Activated naive CD8-positive, alpha-beta T cell treated with anti-CD3 and anti-CD28 coated beads for 36 hours (primary cell): ENCODE results near the gene C1QL4. TPM values are rescaled to one million over a fixed set of nuclear protein-coding genes. Genes with fewer than 3 reads are reported as not detected.
"Not testable (repeated sequence)": the region's sequence is repeated elsewhere in the genome, so short reads cannot be mapped to it uniquely, and the experiment has no call there.

Source experiments
- DNase-seq: peaks from one replicate; pipeline ENCODE4 v3.0.0; 2021
- H3K27ac Mint-ChIP-seq: one replicate; pipeline ENCODE4 v1.8.0; 2022; ENCODE audit warnings: mild to moderate bottlenecking, moderate library complexity, mixed read lengths
- H3K27me3 Mint-ChIP-seq: one replicate; pipeline ENCODE4 v1.8.0; 2022; ENCODE audit warnings: mild to moderate bottlenecking, mixed read lengths
- H3K36me3 Mint-ChIP-seq: one replicate; pipeline ENCODE4 v1.8.0; 2021; ENCODE audit warnings: mild to moderate bottlenecking, mixed read lengths
- H3K4me1 Mint-ChIP-seq: one replicate; pipeline ENCODE4 v1.8.0; 2021; ENCODE audit warnings: mixed read lengths
- H3K4me3 Mint-ChIP-seq: one replicate; pipeline ENCODE4 v1.8.0; 2022; ENCODE audit warnings: mild to moderate bottlenecking, moderate library complexity, mixed read lengths
- H3K9me3 Mint-ChIP-seq: one replicate; pipeline ENCODE4 v1.8.0; 2022; ENCODE audit warnings: mixed read lengths
- total RNA-seq, 2 experiments: library from RNA; stranded (reverse); gene quantifications; one replicate each; pipeline ENCODE4 v1.2.3, GENCODE V29; 2021

Gene C1QL4
- total RNA-seq, 2 experiments from 2014 or later: not detected

DNA sequence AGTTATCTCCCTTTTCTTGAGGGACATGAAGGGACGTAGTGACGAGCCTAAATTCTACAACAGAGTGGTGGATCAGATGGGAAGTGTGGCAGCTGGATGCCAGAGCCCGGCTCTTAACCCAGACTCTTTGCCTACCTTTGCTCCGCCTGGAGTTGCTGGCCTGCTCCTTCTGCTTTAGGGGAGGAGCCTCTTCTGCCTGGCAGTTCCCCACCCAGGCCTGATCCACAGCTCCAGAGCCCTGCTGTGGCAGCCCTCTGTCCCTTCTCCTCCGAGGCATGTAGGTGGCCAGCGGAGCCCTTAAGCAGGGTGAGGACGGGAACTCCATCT, 44.3 kb downstream of the C1QL4 start:
- Mint-ChIP-seq H3K4me3 (no peak overlapping the region), H3K9me3 (no peaks in the 10 kb centered on the region), H3K27ac (no peak overlapping the region), H3K4me1 (peaks cover 8% of the 10 kb centered on the region), H3K27me3 (peaks cover 52% of the 10 kb centered on the region), H3K36me3 (no peaks in the 10 kb centered on the region)
- no peak for DNase-seq

DNA sequence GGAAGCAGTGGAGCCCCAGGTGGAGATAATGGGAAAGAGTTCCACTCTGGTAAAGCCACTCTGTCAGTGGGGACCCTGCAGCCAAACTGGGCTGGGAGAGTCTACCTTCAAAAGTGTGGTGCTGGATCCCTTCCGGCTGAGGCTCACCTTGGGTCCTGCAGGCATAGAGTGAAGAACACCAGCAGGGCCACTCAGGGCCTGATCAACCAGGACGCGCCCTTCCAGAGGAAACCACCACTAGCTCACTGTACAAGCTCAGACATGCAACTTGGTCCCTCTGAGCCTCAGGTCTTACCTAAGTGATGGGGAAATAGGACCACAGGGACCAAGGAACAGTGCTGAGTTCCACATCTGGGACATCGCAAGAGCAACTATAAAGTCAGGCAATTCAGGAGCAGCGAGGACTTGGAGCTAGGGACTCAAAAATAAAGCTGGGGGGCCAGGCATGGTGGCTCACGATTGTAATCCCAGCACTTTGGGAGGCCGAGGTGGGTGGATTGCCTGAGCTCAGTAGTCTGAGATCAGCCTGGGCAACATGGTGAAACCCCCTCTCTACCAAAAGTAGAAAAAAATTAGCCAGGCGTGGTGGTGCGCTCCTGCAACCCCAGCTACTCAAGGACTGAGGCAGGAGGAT, 47.9 kb downstream of the C1QL4 start:
- no peak overlapping the region for H3K27ac Mint-ChIP-seq
- H3K27me3 Mint-ChIP-seq: peaks cover 31% of the 10 kb centered on the region
- no peak overlapping the region for H3K4me3 Mint-ChIP-seq
- no peaks in the 10 kb centered on the region for H3K4me1 Mint-ChIP-seq
- no peaks in the 10 kb centered on the region for H3K36me3 Mint-ChIP-seq
- DNase-seq: no peak
- H3K9me3 Mint-ChIP-seq: no peaks in the 10 kb centered on the region

DNA sequence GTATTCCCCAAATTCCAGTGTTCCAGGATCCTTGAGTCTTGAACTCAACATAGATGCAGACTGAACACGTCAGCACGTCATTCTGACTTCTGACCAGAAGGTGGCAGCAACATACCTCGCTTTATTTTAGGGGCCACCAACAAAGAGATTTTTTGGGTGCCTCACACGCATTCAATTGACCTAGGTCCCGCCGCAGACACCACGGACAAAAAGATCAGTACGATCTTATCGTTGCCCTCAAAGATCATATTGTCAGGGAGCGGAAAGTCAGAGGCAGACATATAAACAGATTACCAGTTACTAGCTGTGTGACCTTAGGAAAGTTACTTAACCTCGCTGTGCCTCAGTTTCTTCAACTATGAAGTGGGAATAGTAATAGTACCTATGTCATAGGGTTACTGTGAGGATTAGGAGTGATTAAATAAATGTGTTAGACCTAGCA, 48.6 kb downstream of the C1QL4 start:
- Mint-ChIP-seq H3K9me3 (no peaks in the 10 kb centered on the region), H3K4me3 (no peak overlapping the region), H3K27ac (no peak overlapping the region), H3K27me3 (peaks cover 34% of the 10 kb centered on the region), H3K36me3 (no peaks in the 10 kb centered on the region), H3K4me1 (no peaks in the 10 kb centered on the region)
- DNase-seq: peak; percentile 57

DNA sequence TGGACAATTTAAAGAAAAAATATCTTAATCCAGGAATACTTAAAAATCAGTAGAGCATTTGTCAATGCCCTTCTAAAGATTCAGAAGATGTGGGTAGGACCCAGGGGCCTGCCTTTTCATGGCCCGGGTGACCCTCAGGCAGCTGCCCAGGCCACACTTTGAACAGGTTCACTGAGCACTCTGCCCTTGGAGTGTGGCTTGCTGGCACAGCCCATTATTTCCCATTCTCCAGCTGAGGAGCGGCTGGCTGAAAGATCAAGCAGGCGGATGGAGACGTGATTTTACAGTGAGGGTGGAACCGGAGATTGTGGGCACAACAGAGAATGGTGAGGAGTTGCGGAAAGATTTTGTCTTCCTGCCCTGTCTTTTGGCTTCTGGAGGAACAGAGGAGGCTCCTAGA, 49.1 kb downstream of the C1QL4 start:
- Mint-ChIP-seq H3K9me3 (no peaks in the 10 kb centered on the region), H3K4me3 (no peak overlapping the region), H3K4me1 (no peaks in the 10 kb centered on the region), H3K27me3 (peaks cover 34% of the 10 kb centered on the region), H3K27ac (no peak overlapping the region), H3K36me3 (no peaks in the 10 kb centered on the region)
- DNase-seq: no peak

GRCh38 chr12:49284672-49285071, 52.3 kb downstream of the C1QL4 start:
- DNase-seq: no peak
- no peaks in the 10 kb centered on the region for H3K36me3 Mint-ChIP-seq
- no peaks in the 10 kb centered on the region for H3K4me1 Mint-ChIP-seq
- H3K4me3 Mint-ChIP-seq: no peak overlapping the region
- no peaks in the 10 kb centered on the region for H3K9me3 Mint-ChIP-seq
- no peak overlapping the region for H3K27ac Mint-ChIP-seq
- H3K27me3 Mint-ChIP-seq: peaks cover 37% of the 10 kb centered on the region

GRCh38 chr12:49283541-49284429, 53.2 kb downstream of the C1QL4 start:
- Mint-ChIP-seq H3K9me3 (no peaks in the 10 kb centered on the region), H3K27me3 (peaks cover 37% of the 10 kb centered on the region), H3K36me3 (no peaks in the 10 kb centered on the region), H3K4me3 (no peak overlapping the region), H3K4me1 (no peaks in the 10 kb centered on the region), H3K27ac (no peak overlapping the region)
- DNase-seq: no peak

DNA sequence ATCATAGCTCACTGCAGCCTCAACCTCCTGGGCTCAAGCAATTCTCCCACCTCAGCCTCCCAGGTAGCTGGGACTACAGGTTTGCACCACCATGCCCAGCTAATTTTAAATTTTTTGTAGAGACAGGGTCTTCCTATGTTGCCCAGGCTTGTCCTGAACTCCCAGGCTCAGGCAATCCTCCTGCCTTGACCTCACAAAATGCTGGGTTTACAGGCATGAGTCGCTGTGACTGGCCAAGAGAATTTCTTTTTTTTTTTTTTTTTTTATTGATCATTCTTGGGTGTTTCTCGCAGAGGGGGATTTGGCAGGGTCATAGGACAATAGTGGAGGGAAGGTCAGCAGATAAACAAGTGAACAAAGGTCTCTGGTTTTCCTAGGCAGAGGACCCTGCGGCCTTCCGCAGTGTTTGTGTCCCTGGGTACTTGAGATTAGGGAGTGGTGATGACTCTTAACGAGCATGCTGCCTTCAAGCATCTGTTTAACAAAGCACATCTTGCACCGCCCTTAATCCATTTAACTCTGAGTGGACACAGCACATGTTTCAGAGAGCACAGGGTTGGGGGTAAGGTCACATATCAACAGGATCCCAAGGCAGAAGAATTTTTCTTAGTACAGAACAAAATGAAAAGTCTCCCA, 54.1 kb downstream of the C1QL4 start:
- H3K9me3 Mint-ChIP-seq, H3K4me3 Mint-ChIP-seq, DNase-seq, H3K4me1 Mint-ChIP-seq, H3K36me3 Mint-ChIP-seq, H3K27ac Mint-ChIP-seq: not testable (repeated sequence)
- H3K27me3 Mint-ChIP-seq: peaks cover 29% of the 10 kb centered on the region

Other genes starting within 250 kb of the C1QL4 start
- gene DHH, start 242.4 kb downstream of the C1QL4 start, total RNA-seq: not detected
- 10 to 100 TPM; 21.9 to 25.4 TPM for gene LMBR1L, start 226.3 kb downstream of the C1QL4 start, total RNA-seq
- gene TUBA1B, start 205.8 kb downstream of the C1QL4 start, total RNA-seq: 1,000 to 10,000 TPM; 2,350 to 2,390 TPM
- 10 to 100 TPM; 54.3 to 55.0 TPM for gene TUBA1A, start 148.1 kb downstream of the C1QL4 start, total RNA-seq
- 100 to 1,000 TPM; 315 to 343 TPM for gene TUBA1C, start 72.1 kb downstream of the C1QL4 start, total RNA-seq
- gene PRPH, start 42.0 kb downstream of the C1QL4 start, total RNA-seq: not detected
- gene TROAP, start 13.9 kb downstream of the C1QL4 start, total RNA-seq: 10 to 100 TPM; 56.6 to 59.7 TPM
- gene DNAJC22, start 9.7 kb upstream of the C1QL4 start, total RNA-seq: not detected
- 1 to 10 TPM; 8.5 to 9.1 TPM for gene SPATS2, start 30.3 kb upstream of the C1QL4 start, total RNA-seq
- 10 to 100 TPM; 10.2 to 10.9 TPM for gene KCNH3, start 201.8 kb upstream of the C1QL4 start, total RNA-seq
- gene MCRS1, start 231.0 kb upstream of the C1QL4 start, total RNA-seq: 10 to 100 TPM; 73.6 to 78.2 TPM